ENCODE measurements around the gene ATP8B3. TPM values are rescaled to one million over a fixed set of nuclear protein-coding genes. Genes with fewer than 3 reads are reported as not detected.

ATP8B3 gene
- total and polyA plus RNA-seq, 3 donors from 2014 or later: 33.2 to 84.2 (median 38.0) TPM

GRCh38 chr19:1811472-1811894 is 593 bp downstream of the ATP8B3 start:
- intact Hi-C loops (cut with DNase I; ENCODE audit: low total_unique reads): no loop called here
- Histone ChIP-seq H3K9me3 (no peaks in the 10 kb centered on the region), H3K27ac (peak overlapping the region; percentile 14 to 31), H3K27me3 (no peaks in the 10 kb centered on the region), H3K4me3 (peak overlapping the region in 1 of 2 donors; percentile 62), H3K4me1 (peaks cover 13% of the 10 kb centered on the region), H3K36me3 (ENCODE audit: low read depth, missing control alignments) (no peaks in the 10 kb centered on the region)
- WGBS, 2 donors: 37 to 48% methylated on average over 11 to 13 of the region's 13 CpGs
- no peak for DNase-seq
- no peak for TF ChIP-seq CTCF (IDR thresholded peaks at IDR 0.05)
- TF ChIP-seq POLR2A (IDR thresholded peaks at IDR 0.05): no peak

GRCh38 chr19:1810439-1811160 is 1.5 kb downstream of the ATP8B3 start:
- Histone ChIP-seq H3K4me1 (peaks cover 13% of the 10 kb centered on the region), H3K27me3 (no peaks in the 10 kb centered on the region), H3K27ac (no peak overlapping the region), H3K9me3 (no peaks in the 10 kb centered on the region), H3K4me3 (no peak overlapping the region), H3K36me3 (ENCODE audit: low read depth, missing control alignments) (no peaks in the 10 kb centered on the region)
- intact Hi-C loops (cut with DNase I; ENCODE audit: low total_unique reads): no loop called here
- TF ChIP-seq POLR2A (IDR thresholded peaks at IDR 0.05): no peak
- no peak for TF ChIP-seq CTCF (IDR thresholded peaks at IDR 0.05)
- DNase-seq: no peak
- 93% methylated on average over 18 to 19 of the region's 19 CpGs for WGBS, 2 donors

- DNase-seq: no peak
- TF ChIP-seq POLR2A (IDR thresholded peaks at IDR 0.05) (no peak), CTCF (IDR thresholded peaks at IDR 0.05) (no peak)
- peaks cover 13% of the 10 kb centered on the region for H3K4me1 ChIP-seq
- H3K4me3 ChIP-seq: no peak overlapping the region
- H3K27me3 ChIP-seq: no peaks in the 10 kb centered on the region
- 87% methylated on average over 18 of the region's 18 CpGs for WGBS, 2 donors
- no peaks in the 10 kb centered on the region for H3K36me3 ChIP-seq (ENCODE audit: low read depth, missing control alignments)
- intact Hi-C loops (cut with DNase I; ENCODE audit: low total_unique reads): no loop called here
- no peaks in the 10 kb centered on the region for H3K9me3 ChIP-seq
- no peak overlapping the region for H3K27ac ChIP-seq
Measured at GRCh38 chr19:1809678-1810077, 2.4 kb downstream of the ATP8B3 start.

- no peaks in the 10 kb centered on the region for H3K36me3 ChIP-seq (ENCODE audit: low read depth, missing control alignments)
Measured at GRCh38 chr19:1808395-1808731, 3.7 kb downstream of the ATP8B3 start.

More at GRCh38 chr19:1808395-1808731, 3.7 kb downstream of the ATP8B3 start:
- WGBS, 2 donors: 100% methylated on average over 2 of the region's 2 CpGs
- TF ChIP-seq POLR2A (IDR thresholded peaks at IDR 0.05): no peak
- no peak for TF ChIP-seq CTCF (IDR thresholded peaks at IDR 0.05)
- intact Hi-C loops (cut with DNase I; ENCODE audit: low total_unique reads): no loop called here
- Histone ChIP-seq H3K9me3 (no peaks in the 10 kb centered on the region), H3K27me3 (no peaks in the 10 kb centered on the region), H3K4me3 (no peak overlapping the region), H3K27ac (no peak overlapping the region), H3K4me1 (peaks cover 8% of the 10 kb centered on the region)
- DNase-seq: no peak

Data from testis (tissue), 3 donors.